NCI-H1436 treated with DMSO at 0.1 percent for 48 hours (cell line): ENCODE data around the gene SPINK5.
"Not testable (repeated sequence)": the region's sequence is repeated elsewhere in the genome, so short reads cannot be mapped to it uniquely, and the experiment has no call there.

Source experiments
- DNase-seq: peaks from one replicate; lab custom pipeline; 2025; lab: John Stamatoyannopoulos, UW

SPINK5 gene

GRCh38 chr5:148063861-148064260 lies at the start of gene SPINK5:
SPINK5 (plus strand) TSS chr5:148063980; CDS start chr5:148064045, 65 bp downstream.
- DNase-seq = no peak

GRCh38 chr5:148014276-148014675 lies 49.5 kb upstream of the SPINK5 start:
- no peak for DNase-seq

GRCh38 chr5:148020257-148020988 lies 43.4 kb upstream of the SPINK5 start:
- no peak for DNase-seq

GRCh38 chr5:148027505-148027904 lies 36.3 kb upstream of the SPINK5 start:
- DNase-seq = no peak

- DNase-seq = no peak
These were observed 34.6 kb upstream of the SPINK5 start for GRCh38 chr5:148029131-148029530.

GRCh38 chr5:148033134-148033533 lies 30.6 kb upstream of the SPINK5 start:
- DNase-seq = no peak

- DNase-seq = no peak
These were observed 28.1 kb upstream of the SPINK5 start for GRCh38 chr5:148035676-148036075.

- no peak for DNase-seq
These were observed 20.9 kb upstream of the SPINK5 start for GRCh38 chr5:148042881-148043280.

GRCh38 chr5:148043705-148044104 lies 20.1 kb upstream of the SPINK5 start:
- DNase-seq = no peak

GRCh38 chr5:148055160-148055559 lies 8.6 kb upstream of the SPINK5 start:
- not testable (repeated sequence) for DNase-seq

- DNase-seq = no peak
These were observed 3.5 kb upstream of the SPINK5 start for GRCh38 chr5:148060309-148060708.

GRCh38 chr5:148060881-148061280 lies 2.9 kb upstream of the SPINK5 start:
- DNase-seq = no peak

GRCh38 chr5:148070621-148071020 lies 6.8 kb downstream of the SPINK5 start:
- no peak for DNase-seq

GRCh38 chr5:148072207-148072606 lies 8.4 kb downstream of the SPINK5 start:
- no peak for DNase-seq

GRCh38 chr5:148075529-148075928 lies 11.7 kb downstream of the SPINK5 start:
- no peak for DNase-seq

- no peak for DNase-seq
These were observed 19.4 kb downstream of the SPINK5 start for GRCh38 chr5:148083203-148083602.

GRCh38 chr5:148084269-148084668 lies 20.5 kb downstream of the SPINK5 start:
- no peak for DNase-seq

GRCh38 chr5:148085310-148085709 lies 21.5 kb downstream of the SPINK5 start:
- DNase-seq = no peak

- DNase-seq = no peak
These were observed 22.4 kb downstream of the SPINK5 start for GRCh38 chr5:148085977-148086705.

GRCh38 chr5:148090146-148090772 lies 26.5 kb downstream of the SPINK5 start:
- DNase-seq = no peak

GRCh38 chr5:148090773-148091250 lies 27.0 kb downstream of the SPINK5 start:
- no peak for DNase-seq

GRCh38 chr5:148091991-148092964 lies 28.5 kb downstream of the SPINK5 start:
- DNase-seq = no peak
